Measurements from ENCODE around the gene CXCL17. TPM values are rescaled to one million over a fixed set of nuclear protein-coding genes. Genes with fewer than 3 reads are reported as not detected.
A peak's percentile ranks its signal among the peaks of the same experiment; 100 is the strongest.

The CXCL17 gene
- total and polyA plus RNA-seq, 2 donors (not counting 1 experiment from before 2014, with no cell fraction given): not detected

DNA sequence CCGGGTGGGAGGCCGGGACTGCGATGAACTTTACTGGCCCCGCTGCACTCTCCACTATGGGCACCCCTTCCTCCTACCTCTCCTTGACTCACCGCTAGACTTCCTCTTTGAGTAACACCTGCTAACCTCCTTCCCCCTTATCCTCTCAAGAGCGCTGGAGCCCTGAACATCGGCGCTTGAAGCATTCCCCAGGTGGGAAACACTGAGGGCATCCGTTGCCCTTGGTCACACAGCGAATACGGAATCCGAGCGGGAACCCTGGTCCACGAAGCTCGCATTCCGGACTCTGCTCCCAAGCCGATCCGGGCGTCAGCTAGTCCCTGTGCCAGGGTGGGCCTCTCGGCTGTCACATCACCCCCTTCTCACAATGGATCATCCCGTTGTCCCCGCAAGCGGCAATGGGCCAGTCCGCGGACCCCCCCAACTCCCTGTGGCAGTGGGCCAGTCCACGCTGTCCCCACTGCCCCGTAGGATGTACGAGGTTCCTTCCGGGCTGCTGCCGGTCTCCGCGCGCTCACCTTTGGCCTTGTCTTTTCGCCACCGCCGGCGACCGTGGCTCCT is 19.8 kb downstream of the CXCL17 start:
- Mint-ChIP-seq H3K27ac (peak overlapping the region; percentile 99), H3K4me1 (peaks cover 49% of the 10 kb centered on the region), H3K4me3 (peak overlapping the region; percentile 98), H3K9me3 (ENCODE audit: insufficient read depth) (no peaks in the 10 kb centered on the region), H3K27me3 (no peaks in the 10 kb centered on the region)
- TF ChIP-seq EZH2 (IDR thresholded peaks at IDR 0.05; ENCODE audit: borderline replicate concordance, insufficient read depth, low read depth, low read length, poor library complexity, severe bottlenecking): no peak
- no peak for TF ChIP-seq CTCF (IDR thresholded peaks at IDR 0.05)
- H3K27me3 ChIP-seq (replicated peaks in 1 of 4; ENCODE audit: control extremely low read depth in 1 of 4, control insufficient read depth in 3 of 4, insufficient read depth in 4 of 4, low read length in 3 of 4): no peaks in the 10 kb centered on the region
- peaks cover 0 to 5% (median 0%) of the 10 kb centered on the region in 3 donors for H3K9me3 ChIP-seq (ENCODE audit: control extremely low read depth in 1 of 3, control insufficient read depth in 2 of 3, insufficient read depth in 1 of 3, low read length in 2 of 3)
- ATAC-seq (ENCODE audit: low read depth) (peak; percentile 48), DNase-seq (peak; percentile 88)
- peak overlapping the region; percentile 91 for H2AFZ ChIP-seq (ENCODE audit: insufficient read depth, low read depth, low read length, poor library complexity, severe bottlenecking)
- H3K4me3 ChIP-seq (ENCODE audit: control extremely low read depth in 1 of 5, extremely low read depth in 1 of 5, insufficient read depth in 1 of 5, low read depth in 2 of 5, low read length in 4 of 5): peak overlapping the region; percentile 75 to 98 (median 85)
- H3K4me1 ChIP-seq (ENCODE audit: control insufficient read depth in 2 of 2, insufficient read depth in 2 of 2, low read length in 2 of 2): peaks cover 22 to 40% of the 10 kb centered on the region in 2 donors
- H3K4me2 ChIP-seq (replicated peaks; ENCODE audit: low read depth, low read length, poor library complexity, severe bottlenecking): peak overlapping the region; percentile 98
- H3K9ac ChIP-seq (ENCODE audit: low read length): peak overlapping the region; percentile 97
- peaks cover 44% of the 10 kb centered on the region for H3K79me2 ChIP-seq (ENCODE audit: control insufficient read depth, insufficient read depth, low read length)
- H3K27ac ChIP-seq (ENCODE audit: low read length in 2 of 2): peak overlapping the region; percentile 78 to 85
- H4K20me1 ChIP-seq (ENCODE audit: control insufficient read depth, insufficient read depth, low read length, poor library complexity, severe bottlenecking): peaks cover 46% of the 10 kb centered on the region
- intact Hi-C loops (cut with micrococcal nuclease): loop anchor here (1.0 to 5.0 kb wide), 8 partner anchors 16 to 296 kb away; partner anchors contain the start of genes MEGF8, PAFAH1B3 and PRR19
- ChIA-PET CTCF (interaction anchor here (1.0 to 4.1 kb wide), 14 partner anchors 11 to 294 kb away, joined by 3 to 25 read pairs (median 4); partner anchors contain the start of gene CEACAM1), POLR2A (interaction anchor here (0.7 to 1.4 kb wide), 9 partner anchors 11 to 347 kb away, joined by 3 to 5 read pairs (median 3); partner anchors contain the start of genes PAFAH1B3, PRR19 and ZNF574)
- WGBS (ENCODE audit: insufficient coverage): under 1% methylated on average over 38 of the region's 38 CpGs
- H3K36me3 ChIP-seq (replicated peaks in 1 of 2; ENCODE audit: control extremely low read depth in 1 of 2, control insufficient read depth in 1 of 2, extremely low read depth in 1 of 2, insufficient read depth in 2 of 2, low read length in 1 of 2): peaks cover 0 to 9% of the 10 kb centered on the region in 2 experiments
